Naive B cell (primary cell): Measurements from ENCODE around the gene XYLB. TPM values are rescaled to one million over a fixed set of nuclear protein-coding genes. Genes with fewer than 3 reads are reported as not detected.

ENCODE experiments used
- polyA plus RNA-seq, 6 donors: library from polyadenylated mRNA; unstranded; fragments of 300-500 nt; fragmentation: Illumina TruSeq; gene quantifications; one replicate each; pipeline ENCODE4 v1.2.3, GENCODE V29; 2021; ENCODE audit warnings: low read depth in 6 of 6

Gene XYLB
- polyA plus RNA-seq, 6 donors from 2014 or later = 0.09 to 0.12 TPM; not detected in 4

Other genes starting within 250 kb of the XYLB start
- gene ACAA1, start 209.7 kb upstream of the XYLB start, polyA plus RNA-seq = 10 to 100 TPM; 44.3 to 62.4 (median 52.0) TPM
- 100 to 1,000 TPM in 3 of 6 donors, 10 to 100 TPM in 3; 82.4 to 136 (median 102) TPM for gene MYD88, start 208.1 kb upstream of the XYLB start, polyA plus RNA-seq
- gene OXSR1, start 181.2 kb upstream of the XYLB start, polyA plus RNA-seq = 10 to 100 TPM in 5 of 6 donors, 1 to 10 TPM in 1; 7.8 to 15.5 (median 13.8) TPM
- under 1 TPM in 2 of 6 donors, not detected in 4; 0.29 to 0.36 TPM for gene SLC22A13, start 81.0 kb upstream of the XYLB start, polyA plus RNA-seq
- gene SLC22A14, start 64.5 kb upstream of the XYLB start, polyA plus RNA-seq = not detected
- under 1 TPM in 5 of 6 donors, not detected in 1; 0.03 to 0.19 (median 0.05) TPM for gene ACVR2B, start 107.1 kb downstream of the XYLB start, polyA plus RNA-seq
- gene EXOG, start 149.6 kb downstream of the XYLB start, polyA plus RNA-seq = 10 to 100 TPM in 3 of 6 donors, 1 to 10 TPM in 3; 7.4 to 26.0 (median 10.5) TPM